Measurements from ENCODE around the gene IKBKE. TPM values are rescaled to one million over a fixed set of nuclear protein-coding genes. Genes with fewer than 3 reads are reported as not detected.

Gene IKBKE
- polyA plus RNA-seq, 1 donor from 2014 or later = not detected

DNA sequence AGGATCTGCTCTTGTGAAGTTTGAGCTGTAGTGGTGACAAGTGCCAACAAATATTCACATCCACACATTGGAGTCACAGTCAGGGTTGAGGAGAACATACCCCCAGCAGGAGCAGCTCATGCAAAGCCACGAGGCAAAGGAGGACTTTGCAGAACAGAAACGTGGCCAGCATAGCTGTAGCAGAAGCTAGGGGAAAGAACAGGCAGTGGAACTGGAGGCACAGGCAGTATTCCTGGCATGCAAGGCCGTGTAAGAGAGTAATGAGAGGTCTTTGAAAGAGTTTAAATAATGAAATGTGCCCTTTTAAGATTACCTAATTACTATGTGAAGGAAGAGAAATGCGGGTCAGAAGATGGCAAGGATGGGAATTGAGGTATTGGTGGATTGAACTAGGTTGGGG, 40.9 kb upstream of the IKBKE start:
- Histone ChIP-seq H3K9me3 (ENCODE audit: low read length) (no peaks in the 10 kb centered on the region), H3F3A (ENCODE audit: insufficient read depth, low read length, poor library complexity, severe bottlenecking) (no peaks in the 10 kb centered on the region), H3K4me3 (ENCODE audit: low read length) (no peak overlapping the region), H2AFZ (ENCODE audit: low read depth, low read length) (no peak overlapping the region), H3K27me3 (ENCODE audit: insufficient read depth, low read depth, low read length) (no peaks in the 10 kb centered on the region), H3K4me2 (ENCODE audit: low read length) (no peak overlapping the region), H3K27ac (ENCODE audit: low read length) (no peak overlapping the region), H3K9ac (ENCODE audit: low read length) (no peak overlapping the region), H4K20me1 (ENCODE audit: insufficient read depth) (no peaks in the 10 kb centered on the region), H3K79me2 (replicated peaks; ENCODE audit: insufficient read depth, low read length) (no peaks in the 10 kb centered on the region), H3K9me2 (ENCODE audit: insufficient read depth, low read length) (no peaks in the 10 kb centered on the region), H3K36me3 (ENCODE audit: insufficient read depth, low read length) (peaks cover 3% of the 10 kb centered on the region)
- TF ChIP-seq EP300 (conservative IDR thresholded peaks at IDR 0.05; ENCODE audit: poor library complexity, severe bottlenecking) (no peak), POLR2AphosphoS5 (IDR thresholded peaks at IDR 0.05) (no peak), SMC3 (conservative IDR thresholded peaks at IDR 0.05; ENCODE audit: poor library complexity) (no peak), EZH2 (IDR thresholded peaks at IDR 0.05; ENCODE audit: borderline replicate concordance, insufficient read depth, low read length, poor library complexity, severe bottlenecking) (no peak), MXI1 (conservative IDR thresholded peaks at IDR 0.05; ENCODE audit: poor library complexity, severe bottlenecking) (no peak), TAF1 (IDR thresholded peaks at IDR 0.05; ENCODE audit: low read depth) (no peak), RAD21 (conservative IDR thresholded peaks at IDR 0.05) (no peak)
- TF ChIP-seq, protein P1, sequence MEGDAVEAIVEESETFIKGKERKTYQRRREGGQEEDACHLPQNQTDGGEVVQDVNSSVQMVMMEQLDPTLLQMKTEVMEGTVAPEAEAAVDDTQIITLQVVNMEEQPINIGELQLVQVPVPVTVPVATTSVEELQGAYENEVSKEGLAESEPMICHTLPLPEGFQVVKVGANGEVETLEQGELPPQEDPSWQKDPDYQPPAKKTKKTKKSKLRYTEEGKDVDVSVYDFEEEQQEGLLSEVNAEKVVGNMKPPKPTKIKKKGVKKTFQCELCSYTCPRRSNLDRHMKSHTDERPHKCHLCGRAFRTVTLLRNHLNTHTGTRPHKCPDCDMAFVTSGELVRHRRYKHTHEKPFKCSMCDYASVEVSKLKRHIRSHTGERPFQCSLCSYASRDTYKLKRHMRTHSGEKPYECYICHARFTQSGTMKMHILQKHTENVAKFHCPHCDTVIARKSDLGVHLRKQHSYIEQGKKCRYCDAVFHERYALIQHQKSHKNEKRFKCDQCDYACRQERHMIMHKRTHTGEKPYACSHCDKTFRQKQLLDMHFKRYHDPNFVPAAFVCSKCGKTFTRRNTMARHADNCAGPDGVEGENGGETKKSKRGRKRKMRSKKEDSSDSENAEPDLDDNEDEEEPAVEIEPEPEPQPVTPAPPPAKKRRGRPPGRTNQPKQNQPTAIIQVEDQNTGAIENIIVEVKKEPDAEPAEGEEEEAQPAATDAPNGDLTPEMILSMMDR (IDR thresholded peaks at IDR 0.05; ENCODE audit: poor library complexity, severe bottlenecking) = no peak
- TF ChIP-seq, protein P2, sequence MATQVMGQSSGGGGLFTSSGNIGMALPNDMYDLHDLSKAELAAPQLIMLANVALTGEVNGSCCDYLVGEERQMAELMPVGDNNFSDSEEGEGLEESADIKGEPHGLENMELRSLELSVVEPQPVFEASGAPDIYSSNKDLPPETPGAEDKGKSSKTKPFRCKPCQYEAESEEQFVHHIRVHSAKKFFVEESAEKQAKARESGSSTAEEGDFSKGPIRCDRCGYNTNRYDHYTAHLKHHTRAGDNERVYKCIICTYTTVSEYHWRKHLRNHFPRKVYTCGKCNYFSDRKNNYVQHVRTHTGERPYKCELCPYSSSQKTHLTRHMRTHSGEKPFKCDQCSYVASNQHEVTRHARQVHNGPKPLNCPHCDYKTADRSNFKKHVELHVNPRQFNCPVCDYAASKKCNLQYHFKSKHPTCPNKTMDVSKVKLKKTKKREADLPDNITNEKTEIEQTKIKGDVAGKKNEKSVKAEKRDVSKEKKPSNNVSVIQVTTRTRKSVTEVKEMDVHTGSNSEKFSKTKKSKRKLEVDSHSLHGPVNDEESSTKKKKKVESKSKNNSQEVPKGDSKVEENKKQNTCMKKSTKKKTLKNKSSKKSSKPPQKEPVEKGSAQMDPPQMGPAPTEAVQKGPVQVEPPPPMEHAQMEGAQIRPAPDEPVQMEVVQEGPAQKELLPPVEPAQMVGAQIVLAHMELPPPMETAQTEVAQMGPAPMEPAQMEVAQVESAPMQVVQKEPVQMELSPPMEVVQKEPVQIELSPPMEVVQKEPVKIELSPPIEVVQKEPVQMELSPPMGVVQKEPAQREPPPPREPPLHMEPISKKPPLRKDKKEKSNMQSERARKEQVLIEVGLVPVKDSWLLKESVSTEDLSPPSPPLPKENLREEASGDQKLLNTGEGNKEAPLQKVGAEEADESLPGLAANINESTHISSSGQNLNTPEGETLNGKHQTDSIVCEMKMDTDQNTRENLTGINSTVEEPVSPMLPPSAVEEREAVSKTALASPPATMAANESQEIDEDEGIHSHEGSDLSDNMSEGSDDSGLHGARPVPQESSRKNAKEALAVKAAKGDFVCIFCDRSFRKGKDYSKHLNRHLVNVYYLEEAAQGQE (IDR thresholded peaks at IDR 0.05; ENCODE audit: borderline replicate concordance) = no peak

DNA sequence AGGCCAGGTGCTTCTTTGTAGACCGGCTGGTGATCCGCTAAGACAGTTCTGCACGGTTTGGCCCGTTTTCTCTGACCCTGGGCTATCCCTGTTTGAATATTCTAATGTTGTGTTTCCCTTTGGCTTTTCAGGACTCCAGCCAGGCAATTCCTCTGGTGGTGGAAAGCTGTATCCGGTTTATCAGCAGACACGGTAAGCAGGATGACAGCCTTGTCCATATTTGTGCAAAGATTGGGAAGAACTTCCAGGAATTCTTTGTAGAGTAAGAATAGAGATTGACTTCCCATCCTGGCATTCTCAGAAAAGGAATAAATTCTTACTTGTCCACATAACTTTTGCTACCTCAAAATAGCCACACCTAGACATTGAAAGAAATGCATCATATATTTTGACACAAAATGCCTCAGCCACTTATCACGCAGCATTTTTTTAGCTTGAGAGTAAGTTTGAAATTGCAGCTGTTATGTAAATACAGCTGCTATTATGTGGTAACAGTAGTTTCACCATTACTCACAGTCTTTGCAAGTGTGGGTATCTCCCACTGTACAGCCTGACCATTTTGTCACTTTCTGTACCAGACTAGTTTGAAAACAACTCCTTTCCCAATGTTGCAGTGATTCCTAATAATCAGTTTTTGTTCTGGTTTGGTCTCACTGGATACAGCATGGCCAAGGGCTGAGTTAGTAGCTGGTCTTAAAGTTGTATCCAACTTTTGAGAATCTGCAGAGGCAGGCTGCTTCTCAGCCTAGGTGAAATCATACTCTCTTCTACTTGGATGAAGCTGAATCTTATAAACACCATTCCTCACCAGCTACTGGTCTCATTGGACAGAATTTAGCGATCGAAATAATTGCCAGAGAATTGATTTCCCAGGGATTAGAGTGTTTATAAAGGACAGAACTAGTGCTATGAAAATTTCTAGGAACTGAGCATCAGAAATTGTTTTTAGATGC, 40.0 kb upstream of the IKBKE start:
- Histone ChIP-seq H3K36me3 (ENCODE audit: insufficient read depth, low read length) (peaks cover 3% of the 10 kb centered on the region), H3K9me3 (ENCODE audit: low read length) (no peaks in the 10 kb centered on the region), H3K9me2 (ENCODE audit: insufficient read depth, low read length) (no peaks in the 10 kb centered on the region), H4K20me1 (ENCODE audit: insufficient read depth) (no peaks in the 10 kb centered on the region), H2AFZ (ENCODE audit: low read depth, low read length) (no peak overlapping the region), H3K27me3 (ENCODE audit: insufficient read depth, low read depth, low read length) (no peaks in the 10 kb centered on the region), H3F3A (ENCODE audit: insufficient read depth, low read length, poor library complexity, severe bottlenecking) (no peaks in the 10 kb centered on the region), H3K4me2 (ENCODE audit: low read length) (no peak overlapping the region), H3K4me3 (ENCODE audit: low read length) (no peak overlapping the region), H3K27ac (ENCODE audit: low read length) (no peak overlapping the region), H3K9ac (ENCODE audit: low read length) (no peak overlapping the region), H3K79me2 (replicated peaks; ENCODE audit: insufficient read depth, low read length) (no peaks in the 10 kb centered on the region)
- TF ChIP-seq EP300 (conservative IDR thresholded peaks at IDR 0.05; ENCODE audit: poor library complexity, severe bottlenecking) (no peak), MXI1 (conservative IDR thresholded peaks at IDR 0.05; ENCODE audit: poor library complexity, severe bottlenecking) (no peak), POLR2AphosphoS5 (IDR thresholded peaks at IDR 0.05) (no peak), TAF1 (IDR thresholded peaks at IDR 0.05; ENCODE audit: low read depth) (no peak), SMC3 (conservative IDR thresholded peaks at IDR 0.05; ENCODE audit: poor library complexity) (no peak), EZH2 (IDR thresholded peaks at IDR 0.05; ENCODE audit: borderline replicate concordance, insufficient read depth, low read length, poor library complexity, severe bottlenecking) (no peak), RAD21 (conservative IDR thresholded peaks at IDR 0.05) (no peak)
- TF ChIP-seq, protein P1 (IDR thresholded peaks at IDR 0.05; ENCODE audit: poor library complexity, severe bottlenecking) = no peak
- TF ChIP-seq, protein P2 (IDR thresholded peaks at IDR 0.05; ENCODE audit: borderline replicate concordance) = no peak
